Medulla oblongata (tissue), 1 donor: Measurements from ENCODE around the gene PTTG2.

Experiments used
- DNase-seq: peaks from one replicate; pipeline ENCODE4 v3.0.0-alpha.2; 2015; ENCODE audit errors: extremely low spot score

PTTG2 gene

DNA sequence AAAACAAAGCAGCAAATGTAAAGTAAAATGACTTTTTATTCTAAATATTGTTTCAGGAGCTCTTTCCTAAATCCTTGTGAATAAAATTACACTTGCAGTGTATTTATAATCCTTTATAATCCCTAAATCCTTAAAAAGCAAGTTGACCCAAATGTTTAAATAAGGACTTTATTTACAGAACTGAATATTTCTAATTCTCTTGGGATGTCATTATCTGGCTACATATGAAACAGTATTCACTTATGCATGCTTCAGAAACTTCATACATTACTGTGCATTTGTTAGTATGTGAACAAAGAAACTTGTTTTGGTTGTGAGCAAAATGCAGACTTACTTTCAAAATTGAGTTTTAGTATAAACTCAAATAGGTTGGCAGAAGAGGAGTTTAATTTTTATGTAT lies 49.2 kb downstream of the PTTG2 start:
- no peak for DNase-seq

GRCh38 chr4:38009949-38010348 lies 49.8 kb downstream of the PTTG2 start:
- no peak for DNase-seq
